Cardiac fibroblast (primary cell): ENCODE measurements around the gene DNAH17.
"Not testable (repeated sequence)": the region's sequence is repeated elsewhere in the genome, so short reads cannot be mapped to it uniquely, and the experiment has no call there.

ENCODE experiments used
- DNase-seq, 2 donors: peaks; one replicate each; pipeline versions ENCODE4 v3.0.0 to v3.0.0-alpha.2; 2010; ENCODE audit warnings: low read depth in 2 of 2
- H3K4me3 ChIP-seq, 2 donors: replicated peaks in 1 of 2; 1 replicate in 1 of 2; 2 replicates in 1 of 2; pipeline ENCODE4 v1.5.1; 2011; ENCODE audit warnings: low read depth in 2 of 2, low read length in 2 of 2, mild to moderate bottlenecking in 2 of 2, moderate library complexity in 1 of 2
- CTCF ChIP-seq: IDR thresholded peaks from one replicate; pipeline ENCODE4 v1.5.1; 2011; ENCODE audit warnings: low read depth, mild to moderate bottlenecking, low read length, inconsistent platforms

Gene DNAH17

GRCh38 chr17:78507526-78507925 is 69.7 kb downstream of the DNAH17 start:
- TF ChIP-seq CTCF = no peak
- no peak overlapping the region for H3K4me3 ChIP-seq
- no peak for DNase-seq

- TF ChIP-seq CTCF = no peak
- H3K4me3 ChIP-seq = no peak overlapping the region
- no peak for DNase-seq
Observed at GRCh38 chr17:78506454-78507309, 70.5 kb downstream of the DNAH17 start.

- DNase-seq = no peak
- no peak overlapping the region for H3K4me3 ChIP-seq
- no peak for TF ChIP-seq CTCF
Observed at GRCh38 chr17:78504156-78504925, 72.9 kb downstream of the DNAH17 start.

- H3K4me3 ChIP-seq, DNase-seq: not testable (repeated sequence)
Observed at GRCh38 chr17:78503388-78503787, 73.8 kb downstream of the DNAH17 start.

- no peak overlapping the region for H3K4me3 ChIP-seq
- no peak for TF ChIP-seq CTCF
- no peak for DNase-seq
Observed at GRCh38 chr17:78502611-78503148, 74.5 kb downstream of the DNAH17 start.

GRCh38 chr17:78501241-78502036 is 75.8 kb downstream of the DNAH17 start:
- no peak overlapping the region for H3K4me3 ChIP-seq
- DNase-seq = no peak
- TF ChIP-seq CTCF = no peak
